ENCODE results near the gene RTP5. TPM values are rescaled to one million over a fixed set of nuclear protein-coding genes. Genes with fewer than 3 reads are reported as not detected.

RTP5 gene
- total and polyA plus RNA-seq, 2 of the 8 experiments (the other 6 are each of a cell fraction or from before 2014, with no cell fraction given) = not detected

DNA sequence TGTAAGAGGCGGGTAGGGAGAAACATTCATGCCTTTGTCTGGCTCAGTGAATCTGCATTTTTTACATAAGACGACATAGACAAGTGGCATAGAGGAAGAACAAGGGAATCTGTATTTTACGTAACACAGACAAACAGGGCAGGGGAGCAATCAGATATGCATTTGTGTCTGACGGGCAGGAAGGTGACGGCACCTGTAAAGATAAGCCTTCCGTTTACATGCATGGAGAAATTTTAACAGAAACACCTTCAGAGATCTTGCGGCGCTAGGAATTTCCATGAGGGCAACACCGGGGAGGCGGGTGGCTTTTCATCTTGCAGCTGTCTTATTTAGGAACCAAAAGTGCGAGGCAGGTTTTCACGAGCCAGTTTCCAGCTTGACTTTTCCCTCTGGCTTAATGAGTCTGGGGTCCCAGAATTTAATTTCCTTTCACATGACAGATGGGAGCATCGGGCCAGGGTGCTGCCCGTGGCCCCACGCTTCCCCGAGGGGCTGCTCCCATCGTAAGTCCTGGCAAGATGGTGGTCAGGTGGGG, 42.6 kb downstream of the RTP5 start:
- DNase-seq (ENCODE audit: low read depth in 1 of 2, low spot score in 2 of 2) (no peak), FAIRE-seq (no peak)
- Histone ChIP-seq H3K56ac (replicated peaks; ENCODE audit: insufficient read length, low read depth, low read length) (no peak overlapping the region), H4K20me1 (replicated peaks in 1 of 2; ENCODE audit: control insufficient read depth in 1 of 2, insufficient read depth in 2 of 2, low read length in 2 of 2) (peaks cover 0 to 2% of the 10 kb centered on the region in 2 experiments), H2AFZ (ENCODE audit: low read length) (no peak overlapping the region), H2BK20ac (ENCODE audit: low read length) (no peak overlapping the region), H3K9me3 (ENCODE audit: insufficient read depth in 2 of 2, low read depth in 1 of 2, low read length in 1 of 2) (peaks cover 0 to 7% of the 10 kb centered on the region in 2 experiments; a peak in 1 of 4 replicates), H3K18ac (ENCODE audit: extremely low read depth, low read length) (no peak overlapping the region), H3K79me1 (ENCODE audit: low read depth, low read length) (no peaks in the 10 kb centered on the region), H2AK5ac (ENCODE audit: low read depth, low read length) (no peak overlapping the region), H3K4me3 (ENCODE audit: extremely low read depth in 1 of 4, insufficient read depth in 2 of 4, low read depth in 3 of 4, low read length in 4 of 4) (no peak overlapping the region), H3K4me2 (ENCODE audit: insufficient read depth in 1 of 2, low read depth in 2 of 2, low read length in 2 of 2) (no peak overlapping the region), H2BK120ac (replicated peaks; ENCODE audit: low read depth, low read length) (no peak overlapping the region), H3K36me3 (ENCODE audit: control insufficient read depth in 2 of 4, insufficient read depth in 4 of 4, low read length in 3 of 4) (no peaks in the 10 kb centered on the region), H3K79me2 (ENCODE audit: control insufficient read depth in 1 of 2, insufficient read depth in 2 of 2, low read length in 2 of 2) (no peaks in the 10 kb centered on the region), H3K23ac (ENCODE audit: insufficient read length) (no peak overlapping the region), H3K4me1 (replicated peaks in 1 of 4; ENCODE audit: control insufficient read depth in 3 of 4, insufficient read depth in 4 of 4, low read length in 3 of 4) (peaks cover 0 to 6% (median 5%) of the 10 kb centered on the region in 4 experiments; a peak in 3 of 7 replicates), H4K8ac (ENCODE audit: extremely low read depth, insufficient read depth, low read length) (no peak overlapping the region), H3K14ac (ENCODE audit: insufficient read length) (no peak overlapping the region), H2BK15ac (ENCODE audit: low read length) (no peak overlapping the region), H2BK5ac (ENCODE audit: low read depth, low read length) (no peak overlapping the region), H3K23me2 (ENCODE audit: low read depth, low read length) (peaks cover 4% of the 10 kb centered on the region; the same call in 1 of the 2 replicates), H3K27me3 (replicated peaks in 1 of 4; ENCODE audit: control insufficient read depth in 3 of 4, extremely low read depth in 1 of 4, insufficient read depth in 3 of 4, low read length in 3 of 4) (no peaks in the 10 kb centered on the region), H3K4ac (replicated peaks; ENCODE audit: insufficient read length, low read depth, low read length) (no peak overlapping the region), H2BK12ac (ENCODE audit: low read depth, low read length) (no peak overlapping the region), H3K27ac (ENCODE audit: low read depth, low read length) (no peak overlapping the region), H3K9ac (replicated peaks in 1 of 4; ENCODE audit: extremely low read depth in 1 of 4, low read depth in 3 of 4, low read length in 3 of 4) (no peak overlapping the region), H4K91ac (replicated peaks; ENCODE audit: insufficient read length, low read length) (no peak overlapping the region), H4K5ac (ENCODE audit: insufficient read length, low read depth, low read length) (no peak overlapping the region)
- ChIA-PET CTCF (ENCODE audit: partially characterized antibody) (interaction anchor here (0.7 to 1.1 kb wide), 2 partner anchors 17 to 21 kb away, joined by 3 read pairs; no protein-coding TSS in a partner anchor), POLR2A (ENCODE audit: partially characterized antibody) (no interaction called here)
- WGBS, 2 experiments (ENCODE audit: extremely low coverage in 1 of 2, insufficient coverage in 1 of 2, insufficient read length in 1 of 2, insufficient replicate concordance in 2 of 2, low coverage in 1 of 2, low lambda C conversion rate in 2 of 2, missing lambda C conversion rate in 1 of 2) = 80% methylated on average over 17 of the region's 17 CpGs; no CpG with 5 or more reads in 1 of the 2 experiments
- no peak for TF ChIP-seq BCL11A (IDR thresholded peaks at IDR 0.05; ENCODE audit: low read depth in 2 of 2, low read length in 2 of 2)
- TF ChIP-seq CREB1 (IDR thresholded peaks at IDR 0.05) = no peak
- TF ChIP-seq CBX5 (IDR thresholded peaks at IDR 0.05; ENCODE audit: low read depth, low read length) = no peak
- TF ChIP-seq POLR2AphosphoS5 (IDR thresholded peaks at IDR 0.05; ENCODE audit: low read depth, low read length) = no peak
- no peak for TF ChIP-seq EGR1 (IDR thresholded peaks at IDR 0.05; ENCODE audit: borderline replicate concordance, low read depth, low read length)
- TF ChIP-seq ATF3 (IDR thresholded peaks at IDR 0.05; ENCODE audit: insufficient read depth, low read depth, low read length) = no peak
- TF ChIP-seq, protein P1, sequence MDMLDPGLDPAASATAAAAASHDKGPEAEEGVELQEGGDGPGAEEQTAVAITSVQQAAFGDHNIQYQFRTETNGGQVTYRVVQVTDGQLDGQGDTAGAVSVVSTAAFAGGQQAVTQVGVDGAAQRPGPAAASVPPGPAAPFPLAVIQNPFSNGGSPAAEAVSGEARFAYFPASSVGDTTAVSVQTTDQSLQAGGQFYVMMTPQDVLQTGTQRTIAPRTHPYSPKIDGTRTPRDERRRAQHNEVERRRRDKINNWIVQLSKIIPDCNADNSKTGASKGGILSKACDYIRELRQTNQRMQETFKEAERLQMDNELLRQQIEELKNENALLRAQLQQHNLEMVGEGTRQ (IDR thresholded peaks at IDR 0.05; ENCODE audit: low read length) = no peak
- no peak for TF ChIP-seq JUN (IDR thresholded peaks at IDR 0.05; ENCODE audit: low read depth, low read length)
- no peak for TF ChIP-seq TAF7 (optimal IDR thresholded peaks at IDR 0.05; ENCODE audit: borderline replicate concordance, low read depth, low read length)
- TF ChIP-seq YY1 (IDR thresholded peaks at IDR 0.05; ENCODE audit: low read depth, low read length) = no peak
- no peak for TF ChIP-seq GABPA (IDR thresholded peaks at IDR 0.05; ENCODE audit: borderline replicate concordance, insufficient read depth, low read length)
- no peak for TF ChIP-seq TBP (IDR thresholded peaks at IDR 0.05; ENCODE audit: low read depth, low read length)
- no peak for TF ChIP-seq ZNF274 (IDR thresholded peaks at IDR 0.05; ENCODE audit: borderline replicate concordance, extremely low read depth, low read length)
